ENCODE measurements around the gene APOO. TPM values are rescaled to one million over a fixed set of nuclear protein-coding genes. Genes with fewer than 3 reads are reported as not detected.

Gene APOO
- total and polyA plus RNA-seq, 3 donors from 2014 or later = 29.4 to 33.8 (median 31.1) TPM

DNA sequence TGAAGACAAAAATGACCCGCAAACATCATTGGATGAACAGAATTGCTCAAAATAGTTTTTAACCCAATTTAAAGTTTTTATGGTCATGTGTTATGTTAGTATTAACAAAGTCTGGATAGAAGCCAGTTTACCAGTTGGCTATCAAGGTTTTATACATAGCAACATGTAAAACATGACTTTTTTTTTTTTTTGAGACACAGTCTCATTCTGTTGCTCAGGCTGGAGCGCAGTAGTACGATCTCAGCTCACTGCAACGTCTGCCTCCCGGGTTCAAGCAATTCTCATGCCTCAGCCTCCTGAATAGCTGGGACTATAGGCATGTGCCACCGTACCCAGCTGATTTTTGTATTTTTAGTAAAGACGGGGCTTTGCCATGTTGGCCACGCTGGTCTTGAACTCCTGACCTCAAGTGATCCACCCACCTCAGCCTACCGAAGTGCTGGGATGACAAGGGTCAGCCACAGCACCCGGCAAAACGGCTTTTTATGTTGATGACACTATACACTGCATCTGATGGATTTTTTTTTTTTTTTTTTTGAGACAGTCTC is 121.4 kb downstream of the APOO start:
- H3K36me3 ChIP-seq (ENCODE audit: low read depth, missing control alignments) = no peaks in the 10 kb centered on the region
- TF ChIP-seq POLR2A (IDR thresholded peaks at IDR 0.05) = no peak
- TF ChIP-seq, protein P1, sequence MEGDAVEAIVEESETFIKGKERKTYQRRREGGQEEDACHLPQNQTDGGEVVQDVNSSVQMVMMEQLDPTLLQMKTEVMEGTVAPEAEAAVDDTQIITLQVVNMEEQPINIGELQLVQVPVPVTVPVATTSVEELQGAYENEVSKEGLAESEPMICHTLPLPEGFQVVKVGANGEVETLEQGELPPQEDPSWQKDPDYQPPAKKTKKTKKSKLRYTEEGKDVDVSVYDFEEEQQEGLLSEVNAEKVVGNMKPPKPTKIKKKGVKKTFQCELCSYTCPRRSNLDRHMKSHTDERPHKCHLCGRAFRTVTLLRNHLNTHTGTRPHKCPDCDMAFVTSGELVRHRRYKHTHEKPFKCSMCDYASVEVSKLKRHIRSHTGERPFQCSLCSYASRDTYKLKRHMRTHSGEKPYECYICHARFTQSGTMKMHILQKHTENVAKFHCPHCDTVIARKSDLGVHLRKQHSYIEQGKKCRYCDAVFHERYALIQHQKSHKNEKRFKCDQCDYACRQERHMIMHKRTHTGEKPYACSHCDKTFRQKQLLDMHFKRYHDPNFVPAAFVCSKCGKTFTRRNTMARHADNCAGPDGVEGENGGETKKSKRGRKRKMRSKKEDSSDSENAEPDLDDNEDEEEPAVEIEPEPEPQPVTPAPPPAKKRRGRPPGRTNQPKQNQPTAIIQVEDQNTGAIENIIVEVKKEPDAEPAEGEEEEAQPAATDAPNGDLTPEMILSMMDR (IDR thresholded peaks at IDR 0.05) = no peak
- no peak overlapping the region for H3K27ac ChIP-seq
- no peak for DNase-seq
- H3K4me3 ChIP-seq = no peak overlapping the region
- H3K27me3 ChIP-seq = no peaks in the 10 kb centered on the region
- intact Hi-C loops (cut with DNase I; ENCODE audit: low total_unique reads) = loop anchor here (10.0 kb wide), 1 partner anchor 118 kb away; the partner anchor contains the start of genes APOO and CXorf58
- no peaks in the 10 kb centered on the region for H3K9me3 ChIP-seq
- 75 to 77% methylated on average over 11 of the region's 11 CpGs for WGBS, 2 donors
- H3K4me1 ChIP-seq = no peaks in the 10 kb centered on the region

DNA sequence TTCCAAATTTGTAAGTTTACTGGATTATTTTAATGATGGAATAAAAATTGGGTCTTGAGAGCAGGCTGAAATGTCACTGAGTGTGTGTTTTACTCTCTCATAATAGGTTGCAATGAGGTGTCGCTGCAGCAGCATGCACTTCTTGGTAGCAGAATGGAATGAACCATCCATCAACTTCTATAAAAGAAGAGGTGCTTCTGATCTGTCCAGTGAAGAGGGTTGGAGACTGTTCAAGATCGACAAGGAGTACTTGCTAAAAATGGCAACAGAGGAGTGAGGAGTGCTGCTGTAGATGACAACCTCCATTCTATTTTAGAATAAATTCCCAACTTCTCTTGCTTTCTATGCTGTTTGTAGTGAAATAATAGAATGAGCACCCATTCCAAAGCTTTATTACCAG is 122.2 kb downstream of the APOO start:
- Histone ChIP-seq H3K27ac (no peak overlapping the region), H3K4me3 (peak overlapping the region in 1 of 2 donors; percentile 80), H3K36me3 (ENCODE audit: low read depth, missing control alignments) (no peaks in the 10 kb centered on the region), H3K4me1 (no peaks in the 10 kb centered on the region), H3K27me3 (no peaks in the 10 kb centered on the region), H3K9me3 (no peaks in the 10 kb centered on the region)
- TF ChIP-seq, protein P1 (IDR thresholded peaks at IDR 0.05) = no peak
- no peak for TF ChIP-seq POLR2A (IDR thresholded peaks at IDR 0.05)
- DNase-seq = no peak
- intact Hi-C loops (cut with DNase I; ENCODE audit: low total_unique reads) = loop anchor here (10.0 kb wide), 1 partner anchor 119 kb away; the partner anchor contains the start of genes APOO and CXorf58
- 47 to 57% methylated on average over 2 of the region's 2 CpGs for WGBS, 2 donors

DNA sequence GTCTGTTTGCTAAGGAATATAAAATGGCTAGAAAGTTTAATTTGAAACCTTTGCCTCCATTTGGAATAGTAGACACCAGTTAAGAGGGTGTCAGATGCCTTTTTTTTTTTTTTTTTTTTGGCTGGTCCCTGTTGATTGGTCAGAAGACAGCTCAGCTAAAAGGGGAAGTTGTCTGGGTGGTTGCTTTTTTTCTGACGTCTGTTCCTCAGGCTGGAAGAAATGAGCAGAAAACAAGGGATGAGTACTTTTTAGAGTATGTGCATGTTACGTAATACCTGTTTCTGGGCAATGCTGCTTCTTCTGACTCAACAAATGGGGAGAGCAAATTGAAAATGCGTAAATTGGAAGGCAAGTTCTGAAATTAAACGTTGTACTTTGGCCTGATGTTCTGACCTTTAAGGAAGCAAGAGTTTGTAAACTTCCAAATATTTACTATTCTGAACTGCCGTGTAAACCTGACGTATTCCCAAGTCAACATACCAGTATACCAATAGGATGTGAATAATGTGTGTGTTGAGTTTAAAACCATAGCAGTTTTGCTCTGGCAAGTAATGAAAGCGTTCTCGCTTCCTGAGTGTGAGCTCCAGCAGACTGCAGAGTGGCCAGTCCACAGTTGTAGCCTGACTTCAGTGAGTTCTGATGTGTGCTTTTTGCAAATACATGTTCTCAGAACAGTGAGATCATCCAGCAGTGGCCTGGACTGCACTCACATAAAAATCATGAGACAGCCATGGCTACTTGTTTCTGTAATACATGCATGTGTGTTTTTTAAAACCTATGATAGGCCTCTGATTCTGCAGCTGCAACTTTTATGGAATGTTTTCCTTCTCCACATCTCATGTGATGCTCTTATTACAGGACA is 123.0 kb downstream of the APOO start:
- intact Hi-C loops (cut with DNase I; ENCODE audit: low total_unique reads) = loop anchor here (10.0 kb wide), 1 partner anchor 120 kb away; the partner anchor contains the start of genes APOO and CXorf58
- WGBS, 2 donors = 31 to 58% methylated on average over 8 of the region's 8 CpGs
- Histone ChIP-seq H3K27ac (peak overlapping the region; percentile 84 to 86), H3K36me3 (ENCODE audit: low read depth, missing control alignments) (no peaks in the 10 kb centered on the region), H3K27me3 (no peaks in the 10 kb centered on the region), H3K4me1 (no peaks in the 10 kb centered on the region), H3K4me3 (peak overlapping the region; percentile 65 to 80), H3K9me3 (no peaks in the 10 kb centered on the region)
- TF ChIP-seq POLR2A (IDR thresholded peaks at IDR 0.05) = no peak
- TF ChIP-seq, protein P1 (IDR thresholded peaks at IDR 0.05) = no peak
- no peak for DNase-seq

DNA sequence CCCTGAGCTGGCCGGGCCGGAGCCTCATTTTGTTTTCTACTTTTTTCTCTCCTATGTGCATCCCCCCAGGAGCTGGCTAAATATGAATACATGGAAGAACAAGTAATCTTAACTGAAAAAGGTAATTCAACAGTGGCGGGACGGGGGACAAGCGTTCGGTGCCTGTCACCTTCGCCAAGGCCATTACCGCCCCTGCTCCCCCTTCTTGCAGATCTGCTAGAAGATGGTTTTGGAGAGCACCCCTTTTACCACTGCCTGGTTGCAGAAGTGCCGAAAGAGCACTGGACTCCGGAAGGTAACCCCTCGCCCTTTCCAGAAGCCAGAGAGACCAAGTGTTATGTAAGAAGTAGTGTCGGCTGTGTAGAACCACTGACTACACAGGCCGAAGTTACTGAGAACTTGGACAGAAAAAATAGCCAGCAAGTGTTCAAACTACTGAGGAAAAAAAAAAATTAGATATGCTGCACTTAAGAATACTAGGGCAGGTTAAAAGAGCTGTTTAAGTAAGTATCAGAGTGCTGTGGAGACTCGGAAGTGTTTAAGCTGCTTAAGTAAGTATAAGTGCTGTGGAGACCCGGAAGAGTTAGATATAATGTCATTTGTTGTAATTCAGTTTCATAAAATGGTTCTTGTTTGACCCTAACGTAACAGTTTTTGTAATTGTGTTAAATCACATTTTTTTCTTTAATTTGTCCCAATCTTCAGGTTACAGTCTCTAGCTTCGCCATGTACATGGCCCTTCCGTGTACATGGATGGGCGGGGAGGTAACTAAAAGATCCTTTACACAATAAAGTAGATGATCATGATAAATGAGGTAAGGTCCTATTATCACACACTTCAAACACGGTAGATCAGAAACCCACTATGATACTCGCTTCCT is 123.9 kb downstream of the APOO start:
- no peaks in the 10 kb centered on the region for H3K9me3 ChIP-seq
- H3K27me3 ChIP-seq = no peaks in the 10 kb centered on the region
- H3K4me1 ChIP-seq = no peaks in the 10 kb centered on the region
- TF ChIP-seq, protein P1 (IDR thresholded peaks at IDR 0.05) = no peak
- TF ChIP-seq POLR2A (IDR thresholded peaks at IDR 0.05) = no peak
- H3K36me3 ChIP-seq (ENCODE audit: low read depth, missing control alignments) = no peaks in the 10 kb centered on the region
- WGBS, 2 donors = 16 to 35% methylated on average over 11 to 21 of the region's 21 CpGs
- DNase-seq = no peak
- H3K27ac ChIP-seq = peak overlapping the region; percentile 84 to 86
- peak overlapping the region; percentile 65 to 80 for H3K4me3 ChIP-seq
- intact Hi-C loops (cut with DNase I; ENCODE audit: low total_unique reads) = loop anchor here (10.0 kb wide), 1 partner anchor 121 kb away; the partner anchor contains the start of genes APOO and CXorf58

Other genes starting within 250 kb of the APOO start
- 100 to 1,000 TPM; 214 to 218 TPM for gene PRDX4, start 240.4 kb downstream of the APOO start, total RNA-seq
- gene PRDX4, start 240.4 kb downstream of the APOO start, polyA plus RNA-seq (ENCODE audit: insufficient read depth, low read depth, low replicate concordance) = 211 TPM
- gene ACOT9, start 164.7 kb downstream of the APOO start, total RNA-seq = 10 to 100 TPM; 27.1 to 29.4 TPM
- gene ACOT9, start 164.7 kb downstream of the APOO start, polyA plus RNA-seq (ENCODE audit: insufficient read depth, low read depth, low replicate concordance) = 22.0 TPM
- 100 to 1,000 TPM; 299 to 459 TPM for gene SAT1, start 124.8 kb downstream of the APOO start, total RNA-seq
- 258 TPM for gene SAT1, start 124.8 kb downstream of the APOO start, polyA plus RNA-seq (ENCODE audit: insufficient read depth, low read depth, low replicate concordance)
- 1 to 10 TPM; 2.6 to 6.5 TPM for gene CXorf58, start 68 bp upstream of the APOO start, total RNA-seq
- gene CXorf58, start 68 bp upstream of the APOO start, polyA plus RNA-seq (ENCODE audit: insufficient read depth, low read depth, low replicate concordance) = 5.7 TPM
- 10 to 100 TPM; 82.4 to 83.4 TPM for gene KLHL15, start 119.2 kb upstream of the APOO start, total RNA-seq
- 31.5 TPM for gene KLHL15, start 119.2 kb upstream of the APOO start, polyA plus RNA-seq (ENCODE audit: insufficient read depth, low read depth, low replicate concordance)
- 10 to 100 TPM; 65.4 to 66.5 TPM for gene EIF2S3, start 147.0 kb upstream of the APOO start, total RNA-seq
- 44.0 TPM for gene EIF2S3, start 147.0 kb upstream of the APOO start, polyA plus RNA-seq (ENCODE audit: insufficient read depth, low read depth, low replicate concordance)
- 10 to 100 TPM; 38.5 to 45.1 TPM for gene ZFX, start 241.8 kb upstream of the APOO start, total RNA-seq
- gene ZFX, start 241.8 kb upstream of the APOO start, polyA plus RNA-seq (ENCODE audit: insufficient read depth, low read depth, low replicate concordance) = 10.8 TPM

Measured in testis (tissue), 3 donors.